C1 segment of cervical spinal cord (tissue), 14 donors: ENCODE results near the gene CCSAP.
A peak's percentile ranks its signal among the peaks of the same experiment; 100 is the strongest.
"Not testable (repeated sequence)": the region's sequence is repeated elsewhere in the genome, so short reads cannot be mapped to it uniquely, and the experiment has no call there.

ENCODE experiments used
- DNase-seq, 14 donors: peaks; one replicate each; lab custom pipeline; 2025; lab: John Stamatoyannopoulos, UW

The CCSAP gene, protein sequence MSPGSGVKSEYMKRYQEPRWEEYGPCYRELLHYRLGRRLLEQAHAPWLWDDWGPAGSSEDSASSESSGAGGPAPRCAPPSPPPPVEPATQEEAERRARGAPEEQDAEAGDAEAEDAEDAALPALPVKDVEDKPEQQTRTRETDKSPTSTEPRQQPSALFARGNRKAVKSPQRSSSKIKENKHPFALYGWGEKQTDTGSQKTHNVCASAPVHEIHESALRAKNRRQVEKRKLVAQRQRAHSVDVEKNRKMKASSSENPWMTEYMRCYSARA

DNA sequence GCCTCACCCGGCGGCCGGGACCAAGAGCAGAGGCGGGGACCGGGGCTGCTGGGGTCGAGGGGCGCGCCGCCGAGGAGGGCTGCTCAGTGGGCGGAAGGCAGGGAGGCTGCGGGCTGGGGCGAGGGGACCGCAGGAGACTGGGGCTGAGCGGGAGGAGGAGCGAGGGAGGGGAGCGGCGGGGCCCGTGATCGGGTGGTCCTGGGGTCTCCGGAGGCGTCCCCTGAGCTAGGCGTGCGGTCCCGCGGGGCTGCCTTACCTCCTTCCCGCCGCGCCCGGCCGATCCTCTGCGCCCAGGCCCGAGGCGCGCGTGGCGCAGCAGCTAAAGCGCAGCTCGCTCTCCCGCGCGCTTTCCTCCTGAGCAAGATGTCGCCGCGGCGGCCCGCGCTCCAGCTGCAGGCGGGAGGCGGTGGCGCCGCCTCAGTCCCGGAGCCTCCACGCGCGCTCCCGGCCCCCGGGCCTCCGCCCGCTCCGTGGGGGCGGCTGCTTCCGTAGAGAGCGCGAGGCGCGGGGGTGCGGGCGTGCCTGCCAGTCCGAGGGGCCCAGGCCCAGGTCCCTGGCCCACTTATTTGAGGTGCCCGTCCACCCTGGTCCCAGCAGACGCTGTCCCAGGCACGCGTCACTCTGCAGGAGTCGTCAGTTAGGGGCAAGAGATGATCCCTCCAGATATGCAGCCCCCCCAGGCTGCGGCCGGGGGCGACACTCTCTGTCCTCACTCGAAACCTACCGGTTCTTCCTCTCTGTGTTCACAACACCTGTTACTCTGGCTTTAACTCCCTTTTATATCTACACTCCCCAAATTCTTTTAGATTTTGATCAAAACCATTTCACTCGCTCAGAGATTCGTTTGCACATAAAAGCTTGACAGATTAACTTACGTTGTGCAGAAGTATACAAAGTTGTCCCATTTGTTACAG lies at the start of gene CCSAP:
Gene CCSAP, minus strand, starts transcription at position 392 of the 914 bp plus-strand sequence. CDS start 582 bp downstream, outside the sequence.
- DNase-seq: peak in 11 of 14 donors; percentile 28 to 88 (median 73)

DNA sequence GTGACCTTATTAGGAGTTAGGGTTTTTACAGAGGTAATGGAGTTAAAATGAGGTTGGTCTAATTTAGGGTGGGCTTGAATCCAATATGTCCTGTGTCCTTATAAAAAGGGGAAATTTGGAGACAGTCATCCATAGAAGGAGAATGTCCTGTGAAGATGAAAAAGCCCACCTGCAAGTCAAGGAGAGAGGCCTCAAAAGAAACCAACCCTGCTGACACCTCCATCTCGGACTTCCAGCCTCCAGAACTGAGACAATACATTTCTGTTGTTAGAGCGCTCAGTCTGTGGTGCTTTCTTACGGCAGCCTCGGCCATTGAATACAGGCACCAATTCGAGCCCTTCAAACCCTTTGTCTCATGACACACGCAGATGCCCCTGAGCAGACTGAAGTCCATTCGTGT lies 47.3 kb upstream of the CCSAP start:
- no peak for DNase-seq

DNA sequence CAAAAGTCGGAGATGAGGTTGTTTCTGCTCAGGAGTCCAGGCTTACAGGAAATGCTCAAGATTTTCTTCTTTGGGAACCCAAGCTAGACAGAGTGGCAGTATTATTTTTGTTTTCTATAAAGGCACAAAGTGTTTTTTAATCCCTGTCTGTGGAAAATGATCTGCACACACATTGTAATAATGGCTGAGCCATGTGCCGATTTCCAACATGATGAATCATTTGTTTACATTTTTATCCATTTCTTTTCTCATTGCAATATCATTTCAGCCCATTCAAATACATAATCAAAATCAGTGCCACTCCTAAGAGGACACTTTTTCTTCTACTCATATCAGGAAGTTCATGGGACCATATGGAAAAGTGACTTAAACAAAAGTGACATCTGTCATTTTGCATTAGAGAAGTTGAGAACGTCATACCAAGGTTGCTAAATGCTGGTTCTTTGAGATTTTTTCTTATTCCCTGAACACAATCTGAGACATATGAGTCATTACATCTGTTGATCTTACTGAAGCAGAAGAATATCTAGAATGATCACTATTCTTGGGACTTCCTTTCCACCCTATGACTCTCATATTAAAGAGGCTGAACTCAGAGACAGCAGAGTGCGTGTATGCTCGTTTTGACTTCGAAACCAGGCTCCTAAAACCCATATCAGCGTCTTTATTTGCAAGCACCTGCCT lies 46.2 kb upstream of the CCSAP start:
- no peak for DNase-seq

DNA sequence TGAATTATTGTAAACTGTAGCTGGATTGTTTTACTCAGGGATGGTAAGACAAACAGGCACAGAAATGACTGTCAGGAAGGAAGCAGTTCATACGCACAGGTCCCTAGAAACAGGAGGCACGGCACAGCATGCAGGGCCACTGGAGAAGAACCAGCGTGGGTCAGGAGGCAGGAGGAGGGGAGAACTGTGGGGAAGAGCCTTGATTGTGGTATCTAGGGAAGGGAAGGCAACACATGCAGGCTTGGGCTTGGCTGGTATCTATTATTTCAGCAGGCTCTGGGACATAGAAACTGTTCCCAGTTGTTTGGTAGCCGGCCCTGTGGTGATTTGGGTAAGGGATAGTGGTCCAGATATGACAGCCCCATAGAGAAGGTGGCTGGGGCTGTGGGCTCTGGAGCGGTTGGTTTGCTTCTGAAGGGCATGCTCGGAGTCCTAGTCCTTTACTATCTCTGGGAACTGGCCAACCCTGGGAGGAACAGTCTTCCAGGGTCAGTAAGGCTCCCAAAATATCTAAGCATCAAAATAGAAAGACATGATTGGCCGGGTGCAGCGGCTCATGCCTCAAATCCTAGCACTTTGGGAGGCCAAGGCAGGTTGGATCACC lies 43.1 kb upstream of the CCSAP start:
- DNase-seq: no peak

DNA sequence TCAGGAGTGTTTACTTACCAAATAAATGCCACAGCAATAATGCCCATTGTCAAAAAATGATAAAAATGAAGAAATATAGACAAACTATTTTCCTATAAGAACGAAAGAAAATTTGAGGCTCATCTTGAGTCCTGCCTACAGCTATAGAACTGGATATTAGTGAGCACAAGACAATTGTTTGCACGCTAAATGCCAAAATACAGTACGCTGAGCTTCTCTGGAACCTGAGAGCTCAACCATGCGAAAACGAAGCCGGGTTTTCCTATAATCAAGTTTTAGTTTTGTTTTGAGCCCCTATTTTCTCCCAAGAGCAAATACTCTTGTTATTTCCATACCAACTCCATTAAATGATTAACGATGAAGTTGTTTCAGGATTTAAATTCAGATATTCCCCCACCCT lies 42.0 kb upstream of the CCSAP start:
- no peak for DNase-seq

DNA sequence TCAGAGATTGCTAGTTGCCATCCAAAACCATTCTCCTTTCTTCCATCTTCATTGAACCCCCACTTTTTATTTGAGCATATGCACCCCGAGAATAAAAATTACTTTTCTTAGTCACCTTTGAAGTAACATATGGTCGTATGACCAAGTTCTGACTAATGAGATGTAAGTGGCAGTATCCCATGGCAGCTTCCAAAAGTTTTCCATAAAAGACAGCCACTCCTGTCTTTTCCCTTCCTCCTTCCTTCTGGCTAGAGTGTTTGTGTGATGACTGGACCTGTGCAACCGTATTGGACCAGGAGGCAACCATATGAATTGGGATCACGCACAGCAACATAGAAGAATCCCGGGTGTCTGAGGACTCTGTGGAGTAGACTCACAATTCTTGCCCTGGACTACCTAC lies 41.1 kb upstream of the CCSAP start:
- no peak for DNase-seq

DNA sequence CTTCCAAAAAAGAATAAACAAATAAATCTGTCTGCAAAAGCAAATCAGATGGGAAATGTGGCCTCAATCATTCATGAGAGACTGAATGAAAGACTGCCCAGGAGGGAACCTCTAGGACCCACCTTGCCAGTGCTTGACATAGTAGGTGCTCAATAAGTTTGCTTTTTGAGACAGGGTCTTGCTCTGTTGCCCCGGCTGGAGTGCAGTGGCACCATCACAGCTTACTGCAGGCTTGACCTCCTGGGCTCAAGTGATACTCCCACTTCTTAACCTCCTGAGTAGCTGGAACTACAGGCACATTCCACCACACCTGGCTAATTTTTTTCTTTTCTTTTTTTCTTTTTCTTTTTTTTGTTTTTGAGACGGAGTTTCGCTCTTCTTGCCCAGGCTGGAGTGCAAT lies 40.3 kb upstream of the CCSAP start:
- no peak for DNase-seq

DNA sequence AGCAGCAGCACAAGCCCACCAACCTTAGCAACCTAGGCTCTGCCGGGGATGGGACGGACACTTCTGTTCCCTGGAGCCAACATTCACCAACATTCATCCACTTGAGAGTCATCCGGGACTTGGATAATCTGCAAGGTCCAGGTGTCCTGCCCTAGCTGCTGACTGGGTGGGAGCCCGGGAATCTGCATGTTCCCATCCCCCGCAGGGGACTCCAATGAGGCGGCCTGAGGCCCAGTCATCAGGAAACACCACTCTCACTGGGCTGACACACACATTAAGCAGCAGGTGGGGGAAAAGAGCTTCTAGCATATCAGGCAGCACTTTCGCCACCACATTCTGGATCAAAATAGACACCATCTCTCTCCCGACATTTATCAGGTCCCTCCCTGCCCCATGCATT lies 38.4 kb upstream of the CCSAP start:
- no peak for DNase-seq

DNA sequence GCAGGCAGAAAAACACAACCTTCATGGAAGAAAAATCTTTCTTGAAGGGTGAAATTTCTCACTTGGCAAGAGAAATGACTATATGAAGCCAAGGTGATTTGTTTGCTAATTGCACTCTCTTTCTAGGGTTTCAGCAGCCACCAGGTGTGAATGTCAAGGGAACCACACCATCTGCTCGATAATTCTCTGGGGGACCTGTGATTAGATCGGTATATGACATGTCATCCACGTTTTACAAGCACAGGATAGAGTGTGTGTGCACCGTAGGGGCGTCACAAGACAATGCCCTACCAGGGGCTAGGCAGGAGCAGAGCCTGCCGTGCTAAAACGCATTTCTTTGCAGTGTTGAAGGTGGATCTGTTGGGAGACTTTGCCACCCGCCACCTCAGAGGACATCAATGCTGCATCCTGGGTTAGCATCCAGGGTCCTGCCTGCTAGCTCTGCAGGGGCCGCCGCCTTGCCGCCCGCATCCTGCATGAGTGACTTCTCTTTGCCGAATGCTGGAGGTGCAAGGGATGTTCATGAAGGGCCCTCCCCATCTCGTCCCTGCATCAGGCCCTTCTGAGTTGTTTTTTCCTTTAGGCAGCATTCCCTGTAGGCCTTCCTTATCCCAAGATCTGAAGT lies 37.8 kb upstream of the CCSAP start:
- DNase-seq: no peak

DNA sequence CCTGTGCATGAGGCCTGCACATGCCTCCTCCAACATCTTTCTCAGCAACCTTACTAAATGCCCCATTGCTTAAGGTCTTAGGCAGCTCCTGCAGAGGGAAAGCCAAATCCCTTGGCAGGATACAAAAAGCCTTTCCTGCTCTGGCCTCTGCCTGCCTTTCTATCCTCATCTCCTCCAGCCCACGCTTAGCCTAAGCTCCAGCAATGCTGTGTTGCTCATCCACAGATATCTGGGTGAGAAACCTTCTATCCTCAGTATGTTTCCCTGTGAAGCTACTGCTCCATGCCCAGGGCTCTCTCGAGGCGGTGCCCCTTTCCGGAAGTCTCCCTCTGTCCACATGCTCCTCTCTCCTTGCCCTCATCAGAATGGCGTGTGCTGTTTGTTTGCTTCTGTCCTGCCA lies 37.0 kb upstream of the CCSAP start:
- DNase-seq: peak in 1 of 14 donors; percentile 18

DNA sequence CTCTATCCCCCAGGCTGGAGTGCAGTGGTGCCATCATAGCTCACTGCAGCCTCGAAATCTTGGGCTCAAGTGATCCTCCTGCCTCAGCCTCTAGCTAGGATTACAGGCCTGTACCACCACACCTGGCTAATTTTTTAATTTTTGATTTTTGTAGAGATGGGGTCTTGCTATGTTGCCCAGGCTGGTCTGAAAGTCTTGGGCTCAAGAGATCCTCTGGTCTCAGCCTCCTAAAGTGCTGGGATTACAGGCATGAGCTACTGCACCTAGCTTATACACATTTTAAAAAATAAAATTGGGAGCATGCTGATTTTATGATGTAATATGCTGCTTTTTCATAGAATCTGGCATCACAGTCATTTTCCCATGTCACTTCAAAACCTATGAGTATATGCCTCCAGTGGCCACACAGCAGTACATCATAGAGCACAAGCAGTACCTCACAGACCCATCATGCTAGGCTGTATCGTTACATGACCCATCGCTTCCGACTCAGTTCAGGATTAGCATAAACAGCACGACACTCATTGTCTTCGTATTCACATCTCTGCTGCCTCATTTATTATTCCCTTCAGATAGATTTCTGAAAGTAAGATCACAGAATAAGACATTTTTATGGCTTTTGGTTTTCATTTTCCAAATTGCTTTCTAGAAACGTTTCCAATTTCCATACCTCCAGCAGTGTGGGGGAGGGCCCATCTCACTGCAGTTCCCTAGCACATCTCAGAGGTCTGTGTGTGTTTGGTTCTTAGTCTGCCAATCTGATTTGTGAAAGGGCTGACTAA lies 35.9 kb upstream of the CCSAP start:
- no peak for DNase-seq

DNA sequence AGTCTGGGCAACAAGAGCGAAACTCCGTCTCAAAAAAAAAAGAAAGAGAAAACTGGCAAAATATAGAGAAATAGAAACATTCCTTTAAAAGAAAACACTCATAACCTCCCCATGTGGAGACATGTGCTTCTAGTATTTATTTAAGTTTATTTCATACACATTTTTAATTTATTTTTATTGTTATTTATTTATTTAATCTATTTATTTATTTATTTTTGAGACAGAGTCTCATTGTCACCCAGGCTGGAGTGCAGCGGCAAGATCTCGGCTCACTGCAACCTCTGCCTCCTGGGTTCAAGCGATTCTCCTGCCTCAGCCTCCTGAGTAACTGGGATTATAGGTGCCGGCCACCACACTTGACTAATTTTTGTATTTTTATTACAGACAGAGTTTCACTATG lies 35.2 kb upstream of the CCSAP start:
- DNase-seq: not testable (repeated sequence)

DNA sequence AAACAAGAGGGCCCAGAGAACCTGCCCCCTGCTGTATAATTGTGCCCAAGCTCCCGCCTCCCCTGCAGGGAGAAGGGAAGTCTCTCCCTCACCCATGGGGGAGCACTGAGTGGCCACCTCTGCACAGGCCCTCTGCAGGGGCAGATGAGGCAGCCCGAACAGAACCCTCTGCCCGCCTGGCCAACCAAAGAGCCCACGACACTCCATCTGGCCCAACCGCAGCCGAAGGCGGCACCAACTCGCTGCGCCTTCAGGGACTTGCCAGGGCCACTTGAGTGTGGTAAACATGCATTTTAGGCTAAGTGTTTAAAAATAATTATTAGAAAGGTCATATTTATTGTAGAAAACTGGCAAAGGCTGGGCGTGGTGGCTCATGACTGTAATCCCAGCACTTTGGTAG lies 34.6 kb upstream of the CCSAP start:
- DNase-seq: no peak

DNA sequence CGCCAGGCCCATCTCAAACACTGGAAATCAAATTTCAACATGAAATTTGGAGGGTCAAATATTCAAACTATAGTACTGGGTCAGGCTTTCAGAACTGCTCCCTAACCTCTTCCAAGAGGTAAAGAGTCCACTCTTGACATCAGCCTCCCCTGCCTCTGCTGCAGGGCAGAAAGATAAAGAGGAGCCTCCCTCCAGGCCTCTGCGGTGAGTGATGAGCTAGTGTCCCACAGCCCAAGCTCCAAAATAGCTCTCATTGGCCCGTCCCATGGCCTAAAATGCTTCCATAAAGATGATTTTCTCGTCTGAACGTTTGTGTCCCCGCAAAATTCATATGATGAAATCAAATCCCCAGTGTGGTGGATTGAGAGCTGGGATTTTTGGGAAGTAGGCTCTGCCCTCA lies 33.7 kb upstream of the CCSAP start:
- DNase-seq: no peak

DNA sequence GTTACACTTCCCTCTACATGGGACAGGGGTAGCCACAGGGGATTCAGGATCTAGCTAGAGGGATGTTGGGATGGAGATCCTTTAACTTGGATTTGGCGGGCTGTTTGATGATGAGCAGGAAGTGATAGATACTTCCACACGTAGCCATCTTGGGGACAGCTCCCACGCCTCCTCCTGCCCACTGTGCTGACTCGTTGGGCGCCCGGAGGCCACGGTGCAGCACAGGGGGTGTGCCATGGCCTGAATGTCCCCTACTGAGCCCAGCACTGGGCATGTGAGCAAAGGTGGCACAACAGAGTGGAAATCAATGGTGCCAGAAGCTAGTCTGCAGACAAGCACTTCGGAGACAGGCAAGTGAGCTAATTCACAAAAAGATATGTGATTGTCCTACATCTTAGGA lies 31.6 kb upstream of the CCSAP start:
- no peak for DNase-seq

DNA sequence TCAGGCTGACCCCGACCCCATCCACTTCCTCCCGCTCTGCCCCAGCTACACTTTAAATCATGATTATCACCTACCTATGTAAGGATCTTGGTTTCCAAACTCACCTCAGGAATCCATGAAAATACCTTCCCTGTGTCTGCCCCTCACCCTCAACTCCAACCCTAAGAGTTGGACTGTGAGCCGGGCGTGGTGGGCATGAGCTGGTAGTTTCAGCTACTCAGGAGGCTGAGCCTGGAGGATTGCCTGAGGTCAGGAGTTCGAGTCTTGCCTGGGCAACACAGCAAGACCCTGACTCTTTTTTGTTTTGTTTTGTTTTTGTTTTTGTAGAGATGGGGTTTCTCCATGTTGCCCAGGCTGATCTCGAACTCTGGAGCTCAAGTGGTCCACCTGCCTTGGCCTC lies 30.5 kb upstream of the CCSAP start:
- DNase-seq: no peak

DNA sequence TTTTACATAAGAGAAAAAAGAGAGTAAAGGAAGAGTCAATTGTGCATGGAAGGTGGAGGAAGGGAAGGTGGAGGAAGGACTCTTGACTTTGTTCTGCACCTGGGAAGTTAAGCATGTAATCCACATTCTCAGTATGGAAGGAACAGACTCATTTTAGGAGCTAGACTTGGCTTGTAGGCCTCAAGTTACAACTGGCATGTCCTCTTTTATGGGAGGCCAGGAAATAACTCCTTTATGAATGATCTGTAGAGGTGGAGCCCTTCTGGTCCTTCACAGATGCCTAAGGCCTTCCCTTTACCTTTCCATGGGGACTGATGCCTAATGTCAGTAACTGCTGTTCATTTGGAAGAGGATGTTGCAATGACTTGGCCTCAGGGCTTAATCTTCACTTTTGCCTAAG lies 29.4 kb upstream of the CCSAP start:
- DNase-seq: no peak

DNA sequence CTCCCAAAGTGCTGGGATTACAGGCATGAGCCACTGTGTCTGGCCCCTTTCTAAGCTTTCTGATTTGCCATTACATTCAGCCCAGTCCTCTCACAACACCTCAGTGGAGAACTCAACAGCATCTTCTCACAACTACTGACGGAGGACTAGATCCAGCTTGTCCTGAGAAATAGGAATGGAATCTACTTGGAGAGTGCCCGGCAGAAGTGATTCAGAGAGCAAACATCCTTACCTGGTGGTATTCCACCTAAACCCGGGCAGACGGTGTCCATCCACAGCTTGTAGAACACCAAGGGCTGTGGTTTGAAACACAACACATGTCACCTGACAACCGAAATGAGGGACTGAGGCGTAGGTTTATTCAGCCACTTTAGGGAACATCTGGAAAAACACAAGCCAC lies 28.8 kb upstream of the CCSAP start:
- no peak for DNase-seq

DNA sequence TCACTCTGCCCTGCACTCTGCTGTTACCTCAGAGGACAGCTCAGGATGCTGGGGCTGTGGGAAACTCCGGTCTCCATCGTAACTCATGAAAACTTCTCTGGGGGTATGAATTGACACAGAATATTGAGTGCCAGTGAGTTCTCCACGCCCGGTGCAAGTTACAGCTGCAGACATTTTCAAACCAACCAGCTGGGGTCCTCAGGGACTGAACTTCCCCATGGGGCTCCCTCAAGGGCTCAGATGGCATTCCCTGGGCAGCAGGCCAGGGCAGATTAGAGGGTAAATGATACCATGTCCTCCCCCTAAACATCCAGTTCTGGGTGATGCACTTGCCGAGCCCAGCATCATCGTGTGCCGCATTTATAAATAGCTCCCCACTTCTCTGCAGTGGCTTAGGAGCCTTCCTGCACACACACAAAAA lies 27.8 kb upstream of the CCSAP start:
- DNase-seq: peak in 1 of 14 donors; percentile 38

DNA sequence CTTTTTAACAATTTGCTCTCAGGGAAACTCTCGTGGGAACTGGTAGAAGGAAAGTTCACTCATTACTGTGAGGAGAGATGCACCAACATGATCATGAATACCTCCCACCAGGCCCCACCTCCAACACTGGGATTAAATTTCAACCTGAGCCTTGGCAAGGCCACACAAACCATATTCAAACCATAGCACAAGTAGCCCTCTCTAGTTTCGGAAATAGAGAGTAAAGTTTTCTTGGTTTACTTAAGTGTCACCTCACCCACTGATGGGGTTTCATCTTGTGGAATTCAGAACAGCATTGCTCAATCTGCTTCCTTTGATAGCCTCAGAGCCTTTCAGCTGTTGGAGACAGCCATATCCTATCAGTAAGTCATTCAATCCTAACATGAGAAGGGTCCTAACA lies 25.5 kb upstream of the CCSAP start:
- no peak for DNase-seq

DNA sequence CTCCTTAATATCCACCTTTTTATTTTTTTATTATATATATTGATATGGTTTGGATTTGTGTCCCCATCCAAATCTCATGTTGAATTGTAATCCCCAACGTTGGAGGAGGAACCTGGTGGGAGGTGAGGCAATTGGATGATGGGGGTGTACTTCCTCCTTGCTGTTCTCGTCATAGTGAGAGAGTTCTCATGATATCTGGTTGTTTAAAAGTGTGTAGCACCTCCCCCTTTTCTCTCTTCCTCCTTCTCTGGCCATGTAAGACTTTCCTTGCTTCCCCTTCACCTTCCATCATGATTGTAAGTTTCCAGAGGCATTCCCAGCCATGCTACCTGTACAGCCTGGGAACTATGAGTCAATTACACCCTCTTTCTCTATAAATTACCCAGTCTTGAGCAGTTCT lies 22.7 kb upstream of the CCSAP start:
- DNase-seq: no peak
